B cell (primary cell): ENCODE results near the gene SERPINC1. TPM values are rescaled to one million over a fixed set of nuclear protein-coding genes. Genes with fewer than 3 reads are reported as not detected.

Experiments
- ATAC-seq: fragments of 200-7000 bp; cut with Tn5 transposase; one replicate; pipeline ENCODE4 v1.10.0; 2021; ENCODE audit warnings: low read depth, mild to moderate bottlenecking, moderate number of reproducible peaks, moderate library complexity
- CTCF ChIA-PET: fragments of 350-600 bp; sonication (Branson Sonifier 250); formaldehyde crosslinking; loops from one replicate; lab custom pipeline; 2021; ENCODE audit warnings: antibody characterized with exemption, inconsistent platforms; lab: Charles Lee
- POLR2A ChIA-PET: fragments of 350-600 bp; sonication (Branson Sonifier 250); formaldehyde crosslinking; loops from one replicate; lab custom pipeline; 2021; ENCODE audit warnings: antibody characterized with exemption; lab: Charles Lee
- DNase-seq: peaks from one replicate; pipeline ENCODE4 v3.0.0; 2013
- H2AFZ ChIP-seq: 2 replicates; pipeline ENCODE4 v1.6.1; 2012; ENCODE audit warnings: mild to moderate bottlenecking, low read depth, low read length; ENCODE audit not compliant: insufficient read depth, poor library complexity, severe bottlenecking
- H3K27ac ChIP-seq, 2 donors: 1 replicate in 1 of 2; 2 replicates in 1 of 2; pipeline ENCODE4 v1.5.1; 2012 to 2013; ENCODE audit warnings: low read length in 2 of 2, mild to moderate bottlenecking in 2 of 2, moderate library complexity in 1 of 2
- H3K27me3 ChIP-seq, 4 experiments: fragments of 200-600 bp in 1 of 4; sonication (generic) in 1 of 4; replicated peaks in 1 of 4; 1 replicate in 2 of 4; 2 replicates in 2 of 4; pipeline versions ENCODE4 v1.6.1 to v1.7.0; 2013 to 2016; ENCODE audit warnings: low read length in 3 of 4, mild to moderate bottlenecking in 2 of 4, mixed read lengths in 1 of 4, moderate library complexity in 1 of 4; ENCODE audit not compliant: insufficient read depth in 4 of 4, control insufficient read depth in 3 of 4; ENCODE audit errors: control extremely low read depth in 1 of 4
- H3K36me3 ChIP-seq, 2 experiments: replicated peaks in 1 of 2; 1 replicate in 1 of 2; 2 replicates in 1 of 2; pipeline versions ENCODE4 v1.6.1 to v1.7.1; 2013; ENCODE audit warnings: low read length in 1 of 2; ENCODE audit not compliant: insufficient read depth in 2 of 2, control insufficient read depth in 1 of 2; ENCODE audit errors: control extremely low read depth in 1 of 2, extremely low read depth in 1 of 2
- H3K4me1 ChIP-seq, 2 donors: fragments of 200-600 bp in 1 of 2; sonication (generic) in 1 of 2; 1 replicate in 1 of 2; 2 replicates in 1 of 2; pipeline versions ENCODE4 v1.5.1 to v1.6.1; 2013 to 2017; ENCODE audit warnings: low read length in 2 of 2; ENCODE audit not compliant: control insufficient read depth in 2 of 2, insufficient read depth in 2 of 2
- H3K4me2 ChIP-seq: replicated peaks from 2 replicates; pipeline ENCODE3; 2012; ENCODE audit warnings: mild to moderate bottlenecking, low read depth, low read length; ENCODE audit not compliant: poor library complexity, severe bottlenecking
- H3K4me3 ChIP-seq, 5 experiments: fragments of 200-600 bp in 1 of 5; sonication (generic) in 1 of 5; 1 replicate in 3 of 5; 2 replicates in 2 of 5; pipeline versions ENCODE4 v1.5.1 to v1.7.0; 2011 to 2016; ENCODE audit warnings: low read length in 4 of 5, mild to moderate bottlenecking in 4 of 5, low read depth in 2 of 5, control low read depth in 1 of 5, moderate library complexity in 1 of 5; ENCODE audit not compliant: insufficient read depth in 1 of 5; ENCODE audit errors: control extremely low read depth in 1 of 5, extremely low read depth in 1 of 5
- H3K79me2 ChIP-seq: fragments of 200-600 bp; sonication (generic); one replicate; pipeline ENCODE4 v1.6.0; 2016; ENCODE audit warnings: low read length; ENCODE audit not compliant: control insufficient read depth, insufficient read depth
- H3K9ac ChIP-seq: fragments of 200-600 bp; sonication (generic); 2 replicates; pipeline ENCODE4 v1.6.1; 2017; ENCODE audit warnings: mild to moderate bottlenecking, low read length, moderate library complexity
- H3K9me3 ChIP-seq, 3 donors: one replicate each; pipeline versions ENCODE4 v1.6.1 to v1.7.1; 2013; ENCODE audit warnings: low read length in 2 of 3; ENCODE audit not compliant: control insufficient read depth in 2 of 3, insufficient read depth in 1 of 3; ENCODE audit errors: control extremely low read depth in 1 of 3
- H4K20me1 ChIP-seq: 2 replicates; pipeline ENCODE4 v1.6.0; 2012; ENCODE audit warnings: mild to moderate bottlenecking, low read length; ENCODE audit not compliant: insufficient read depth, control insufficient read depth, poor library complexity, severe bottlenecking
- H3K27ac Mint-ChIP-seq: one replicate; pipeline ENCODE4 v1.8.0; 2021; ENCODE audit warnings: mixed read lengths
- H3K27me3 Mint-ChIP-seq: one replicate; pipeline ENCODE4 v1.8.0; 2021; ENCODE audit warnings: mixed read lengths
- H3K4me1 Mint-ChIP-seq: one replicate; pipeline ENCODE4 v1.8.0; 2021; ENCODE audit warnings: mixed read lengths
- H3K4me3 Mint-ChIP-seq: one replicate; pipeline ENCODE4 v1.8.0; 2021; ENCODE audit warnings: mixed read lengths
- H3K9me3 Mint-ChIP-seq: one replicate; pipeline ENCODE4 v1.8.0; 2022; ENCODE audit warnings: mixed read lengths; ENCODE audit not compliant: insufficient read depth
- CTCF ChIP-seq: fragments of 200-600 bp; IDR thresholded peaks from one replicate; pipeline ENCODE4 v1.8.0; 2022; ENCODE audit warnings: antibody characterized with exemption, mild to moderate bottlenecking
- EZH2 ChIP-seq: IDR thresholded peaks from 2 replicates; pipeline ENCODE4 v1.6.1; 2012; ENCODE audit warnings: borderline replicate concordance, low read depth, mild to moderate bottlenecking, moderate library complexity, low read length; ENCODE audit not compliant: insufficient read depth, poor library complexity, severe bottlenecking
- WGBS: methylation state at CpG from one replicate; pipeline ENCODE4 v1.1.5; 2013; ENCODE audit warnings: missing lambda C conversion rate; ENCODE audit not compliant: insufficient coverage; 5-methylcytosine and 5-hydroxymethylcytosine counted together
- intact Hi-C: fragments of 100-400 bp; cut with micrococcal nuclease; formaldehyde crosslinking; loops from one replicate; pipeline ENCODE4 v1.10.0; 2022
- polyA plus RNA-seq: library from polyadenylated mRNA; depleted of rRNA; stranded (reverse); fragments of >200 nt; gene quantifications from 2 replicates; pipeline ENCODE4 v1.2.3, GENCODE V29; 2012
- total RNA-seq, 2 donors: library from RNA; stranded (reverse); fragments of 120-200 nt in 1 of 2; gene quantifications; 1 replicate in 1 of 2; 2 replicates in 1 of 2; pipeline versions ENCODE4 v1.2.3 to v1.2.4, GENCODE V29; 2013 to 2022

SERPINC1 gene
- total and polyA plus RNA-seq, 2 donors (not counting 1 experiment from before 2014, with no cell fraction given) = 0.12 TPM; not detected in 1

- no peak overlapping the region for H3K4me3 Mint-ChIP-seq
- H3K4me2 ChIP-seq = no peak overlapping the region
- H3K4me3 ChIP-seq = no peak overlapping the region
- no peaks in the 10 kb centered on the region for H4K20me1 ChIP-seq
- H2AFZ ChIP-seq = no peak overlapping the region
- TF ChIP-seq CTCF (no peak), EZH2 (no peak)
- no peak overlapping the region for H3K9ac ChIP-seq
- no peaks in the 10 kb centered on the region for H3K9me3 ChIP-seq
- no peak overlapping the region for H3K27ac ChIP-seq
- ATAC-seq (no peak), DNase-seq (no peak)
- ChIA-PET POLR2A (no interaction called here), CTCF (interaction anchor here (0.6 kb wide), 1 partner anchor 35 kb away, joined by 3 read pairs; no protein-coding TSS in a partner anchor)
- no peaks in the 10 kb centered on the region for H3K4me1 ChIP-seq
- intact Hi-C loops = no loop called here
- no peak overlapping the region for H3K27ac Mint-ChIP-seq
- peaks cover 8% of the 10 kb centered on the region for H3K79me2 ChIP-seq
- no peaks in the 10 kb centered on the region for H3K27me3 ChIP-seq
- no peaks in the 10 kb centered on the region for H3K4me1 Mint-ChIP-seq
- H3K36me3 ChIP-seq = peaks cover 12 to 74% of the 10 kb centered on the region in 2 experiments
- H3K27me3 Mint-ChIP-seq = no peaks in the 10 kb centered on the region
- no peaks in the 10 kb centered on the region for H3K9me3 Mint-ChIP-seq
Measured at GRCh38 chr1:173954179-173954578, 37.1 kb upstream of the SERPINC1 start.

- 100% methylated on average over 1 of the region's 4 CpGs for WGBS
- no peak overlapping the region for H3K27ac Mint-ChIP-seq
- no peak for DNase-seq
- Histone ChIP-seq H3K27ac (no peak overlapping the region), H3K27me3 (no peaks in the 10 kb centered on the region), H3K9ac (no peak overlapping the region), H4K20me1 (no peaks in the 10 kb centered on the region), H2AFZ (no peak overlapping the region), H3K36me3 (peaks cover 9 to 81% of the 10 kb centered on the region in 2 experiments), H3K4me2 (no peak overlapping the region), H3K79me2 (peaks cover 4% of the 10 kb centered on the region), H3K4me1 (no peaks in the 10 kb centered on the region), H3K4me3 (no peak overlapping the region), H3K9me3 (no peaks in the 10 kb centered on the region)
- no peak for TF ChIP-seq CTCF
- TF ChIP-seq EZH2 = no peak
- H3K27me3 Mint-ChIP-seq = no peaks in the 10 kb centered on the region
- no peaks in the 10 kb centered on the region for H3K4me1 Mint-ChIP-seq
- intact Hi-C loops = no loop called here
- H3K4me3 Mint-ChIP-seq = no peak overlapping the region
- POLR2A ChIA-PET = no interaction called here
- no peak for ATAC-seq
- no peaks in the 10 kb centered on the region for H3K9me3 Mint-ChIP-seq
- CTCF ChIA-PET = no interaction called here
Measured at GRCh38 chr1:173948594-173948993, 31.5 kb upstream of the SERPINC1 start.
